Measurements from ENCODE around the gene TBC1D23.
"Not testable (repeated sequence)": the region's sequence is repeated elsewhere in the genome, so short reads cannot be mapped to it uniquely, and the experiment has no call there.

Gene TBC1D23

GRCh38 chr3:100260685-100261484, at the start of gene TBC1D23:
TBC1D23 (plus strand) TSS chr3:100260992; CDS start chr3:100261019, 27 bp downstream.
- DNase-seq (ENCODE audit: low spot score) = peak; percentile 98

GRCh38 chr3:100213891-100214573, 46.8 kb upstream of the TBC1D23 start:
- DNase-seq (ENCODE audit: low spot score) = no peak

- no peak for DNase-seq (ENCODE audit: low spot score)
Observed at GRCh38 chr3:100214574-100214964, 46.2 kb upstream of the TBC1D23 start.

DNA sequence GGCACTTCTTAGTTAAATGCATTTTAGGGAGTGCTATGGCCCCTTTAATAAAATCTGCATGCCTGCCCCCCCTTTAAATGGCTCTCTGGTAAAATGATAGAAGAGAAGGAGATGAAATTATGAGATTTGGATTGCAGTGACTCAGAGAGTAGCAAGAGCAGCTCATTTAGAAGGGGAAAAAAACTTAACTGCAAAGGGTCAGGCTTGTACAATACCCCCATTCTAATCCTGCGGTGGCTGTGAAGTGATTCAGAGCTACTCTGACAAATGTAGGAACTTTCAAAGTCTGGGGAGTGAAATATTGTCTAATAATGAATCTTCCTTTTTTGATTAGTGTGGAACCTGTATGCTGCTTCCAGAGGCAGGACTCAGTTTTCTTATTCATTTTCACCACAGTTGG, 44.1 kb upstream of the TBC1D23 start:
- no peak for DNase-seq (ENCODE audit: low spot score)

- no peak for DNase-seq (ENCODE audit: low spot score)
Observed at GRCh38 chr3:100221159-100221558, 39.6 kb upstream of the TBC1D23 start.

DNA sequence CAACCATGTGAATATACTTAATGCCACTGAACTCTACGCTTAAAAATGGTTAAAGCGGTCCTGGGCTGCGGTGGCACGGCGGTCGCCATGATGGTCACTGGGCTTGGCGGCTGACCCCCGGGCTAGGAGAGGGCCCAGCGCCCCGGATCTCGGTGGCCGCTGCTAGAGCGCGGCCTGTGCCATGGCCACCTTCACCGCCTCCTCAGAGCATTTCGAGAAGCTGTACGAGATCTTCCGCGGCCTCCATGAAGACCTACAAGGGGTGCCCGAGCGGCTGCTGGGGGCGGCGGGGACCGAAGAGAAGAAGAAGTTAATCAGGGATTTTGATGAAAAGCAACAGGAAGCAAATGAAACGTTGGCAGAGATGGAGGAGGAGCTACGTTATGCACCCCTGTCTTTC, 35.6 kb upstream of the TBC1D23 start:
- no peak for DNase-seq (ENCODE audit: low spot score)

DNA sequence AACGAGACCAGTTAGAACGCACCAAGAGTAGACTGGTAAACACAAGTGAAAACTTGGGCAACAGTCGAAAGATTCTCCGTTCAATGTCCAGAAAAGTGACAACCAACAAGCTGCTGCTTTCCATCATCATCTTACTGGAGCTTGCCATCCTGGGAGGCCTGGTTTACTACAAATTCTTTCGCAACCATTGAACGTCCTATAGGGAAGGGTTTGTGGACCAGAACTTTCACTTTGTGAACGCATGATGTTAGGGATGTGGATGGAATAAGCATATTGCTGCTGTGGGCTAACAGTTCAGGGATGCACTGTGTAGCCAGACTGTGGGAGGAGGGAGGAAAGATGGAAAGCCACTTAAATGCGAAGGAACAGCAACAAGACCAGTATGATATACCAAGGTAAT, 34.9 kb upstream of the TBC1D23 start:
- no peak for DNase-seq (ENCODE audit: low spot score)

DNA sequence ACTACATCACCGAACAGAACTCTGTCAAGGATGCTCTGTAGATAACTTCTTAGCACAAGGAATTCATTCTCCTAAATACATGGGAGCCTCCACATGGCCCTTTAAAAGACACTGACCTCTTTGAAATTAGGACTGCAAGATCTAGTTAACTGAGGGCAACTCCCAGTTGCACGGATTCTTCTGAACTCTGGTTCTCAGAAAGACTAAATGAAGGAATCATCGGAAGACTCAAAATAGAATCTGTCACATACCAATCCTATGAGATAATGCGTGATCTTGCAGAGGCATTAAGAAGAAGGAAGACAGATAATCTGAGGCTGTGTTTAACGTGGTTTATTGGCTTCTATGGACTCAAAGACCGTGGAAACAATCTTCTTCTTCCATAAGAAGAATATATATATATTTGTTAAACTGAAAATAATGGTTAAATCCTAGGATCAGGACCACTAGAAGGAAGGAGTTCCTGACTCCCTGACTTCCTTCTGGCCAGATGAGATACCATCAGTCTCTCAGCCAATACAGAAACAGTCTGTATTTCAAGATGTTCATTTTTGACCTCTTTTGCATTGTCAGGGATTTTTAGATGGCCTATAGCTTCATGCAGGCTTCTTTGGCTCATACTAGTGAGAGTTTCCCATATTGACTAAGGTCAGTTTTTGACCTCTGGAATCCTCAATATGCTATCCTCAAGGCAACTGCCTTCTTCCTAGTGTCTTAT, 33.9 kb upstream of the TBC1D23 start:
- DNase-seq (ENCODE audit: low spot score) = no peak

DNA sequence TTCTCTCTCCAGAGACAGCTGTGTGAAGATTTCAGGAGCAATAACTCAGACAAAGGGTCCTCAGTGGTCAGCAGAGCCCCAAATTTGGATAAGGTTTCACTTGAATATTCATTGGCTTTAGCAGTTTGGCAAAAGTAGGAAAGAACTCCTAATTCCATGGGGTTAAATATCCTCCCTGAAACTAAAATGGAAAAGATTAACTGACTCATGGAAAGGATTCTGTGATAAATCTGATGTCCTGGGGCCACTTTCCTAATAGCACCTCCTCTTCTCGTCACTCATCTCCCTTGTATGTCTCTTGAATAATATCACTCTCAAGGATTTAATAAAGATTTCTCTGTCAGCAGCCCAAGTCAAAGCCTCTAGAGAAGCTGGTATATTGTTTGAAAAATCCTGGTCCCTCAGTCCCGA, 33.3 kb upstream of the TBC1D23 start:
- no peak for DNase-seq (ENCODE audit: low spot score)

- no peak for DNase-seq (ENCODE audit: low spot score)
Observed at GRCh38 chr3:100228247-100228646, 32.5 kb upstream of the TBC1D23 start.

DNA sequence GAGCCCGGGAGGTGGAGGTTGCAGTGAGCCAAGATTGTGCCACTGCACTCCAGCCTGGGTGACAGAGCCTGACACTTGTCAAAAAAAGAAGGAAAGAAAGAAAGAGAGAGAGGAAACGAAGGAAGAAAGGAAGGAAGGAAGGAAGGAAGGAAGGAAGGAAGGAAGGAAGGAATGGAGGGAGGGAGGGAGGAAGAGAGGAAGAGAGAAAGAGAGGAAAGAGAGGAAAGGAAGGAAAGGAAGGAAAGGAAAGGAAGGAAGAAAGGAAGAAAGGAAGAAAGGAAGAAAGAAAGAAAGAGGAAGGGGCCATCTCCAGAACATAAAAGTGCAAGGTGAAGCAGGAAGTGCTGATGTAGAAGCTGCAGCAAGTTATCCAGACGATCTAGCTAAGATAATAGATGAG, 31.6 kb upstream of the TBC1D23 start:
- not testable (repeated sequence) for DNase-seq (ENCODE audit: low spot score)

GRCh38 chr3:100230710-100231109, 30.1 kb upstream of the TBC1D23 start:
- no peak for DNase-seq (ENCODE audit: low spot score)

DNA sequence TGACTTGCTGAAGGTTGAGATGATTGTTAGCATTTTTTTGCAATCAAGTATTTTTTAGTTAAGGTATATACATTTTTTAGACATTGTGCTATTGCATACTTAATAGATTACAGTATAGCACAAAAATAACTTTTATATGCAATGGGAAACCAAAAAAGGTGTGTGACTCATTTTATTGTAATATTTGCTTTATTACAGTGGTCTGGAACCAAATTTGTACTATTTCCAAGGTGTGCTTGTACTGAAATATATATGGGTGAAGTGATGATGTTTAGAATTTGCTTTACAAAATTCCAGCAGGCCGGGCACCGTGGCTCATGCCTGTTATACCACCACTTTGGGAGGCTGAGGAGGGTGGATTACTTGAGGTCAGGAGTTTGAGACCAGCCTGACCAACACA, 29.1 kb upstream of the TBC1D23 start:
- DNase-seq (ENCODE audit: low spot score) = no peak

- no peak for DNase-seq (ENCODE audit: low spot score)
Observed at GRCh38 chr3:100234364-100234763, 26.4 kb upstream of the TBC1D23 start.

- no peak for DNase-seq (ENCODE audit: low spot score)
Observed at GRCh38 chr3:100238599-100238998, 22.2 kb upstream of the TBC1D23 start.

DNA sequence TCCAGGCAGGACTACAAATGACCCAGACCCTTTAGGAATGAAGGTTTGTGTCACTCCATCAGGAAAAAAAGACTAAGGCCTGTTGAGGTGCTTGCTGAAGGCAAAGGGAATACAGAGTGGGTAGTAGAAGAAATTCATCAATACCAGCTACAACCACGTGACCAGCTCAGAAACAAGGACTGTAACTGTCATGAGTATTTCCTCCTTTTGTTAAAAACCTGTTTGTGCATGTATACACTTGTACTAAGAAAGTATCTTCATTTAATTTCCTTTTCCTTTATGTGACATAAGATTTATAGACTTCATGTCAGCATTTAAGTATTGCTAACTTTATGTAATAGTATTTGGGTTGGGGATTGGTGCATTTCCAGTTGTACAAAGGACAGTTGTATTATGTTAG, 18.3 kb upstream of the TBC1D23 start:
- DNase-seq (ENCODE audit: low spot score) = not testable (repeated sequence)

DNA sequence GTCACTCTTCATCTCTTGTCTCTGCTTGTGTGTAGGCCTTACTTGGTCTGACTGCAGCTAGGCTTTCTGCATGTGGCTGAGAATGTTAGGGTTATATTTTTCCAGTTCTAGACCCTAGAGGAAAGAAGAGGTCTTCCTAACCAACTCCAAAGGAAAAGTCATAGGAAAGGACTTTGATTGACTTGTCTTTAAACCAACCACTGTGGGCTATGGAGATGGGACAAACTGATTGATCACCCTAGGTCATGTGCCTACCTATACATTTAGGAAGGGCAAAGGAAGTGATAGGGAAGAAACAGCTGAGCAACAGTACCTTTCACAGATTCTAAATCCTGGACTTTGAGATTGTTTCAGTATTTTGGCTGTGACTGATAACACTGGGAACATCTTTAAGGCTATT, 16.5 kb upstream of the TBC1D23 start:
- no peak for DNase-seq (ENCODE audit: low spot score)

- DNase-seq (ENCODE audit: low spot score) = no peak
Observed at GRCh38 chr3:100245136-100245535, 15.7 kb upstream of the TBC1D23 start.

GRCh38 chr3:100245927-100246326, 14.9 kb upstream of the TBC1D23 start:
- no peak for DNase-seq (ENCODE audit: low spot score)

- DNase-seq (ENCODE audit: low spot score) = no peak
Observed at GRCh38 chr3:100246999-100247398, 13.8 kb upstream of the TBC1D23 start.

DNA sequence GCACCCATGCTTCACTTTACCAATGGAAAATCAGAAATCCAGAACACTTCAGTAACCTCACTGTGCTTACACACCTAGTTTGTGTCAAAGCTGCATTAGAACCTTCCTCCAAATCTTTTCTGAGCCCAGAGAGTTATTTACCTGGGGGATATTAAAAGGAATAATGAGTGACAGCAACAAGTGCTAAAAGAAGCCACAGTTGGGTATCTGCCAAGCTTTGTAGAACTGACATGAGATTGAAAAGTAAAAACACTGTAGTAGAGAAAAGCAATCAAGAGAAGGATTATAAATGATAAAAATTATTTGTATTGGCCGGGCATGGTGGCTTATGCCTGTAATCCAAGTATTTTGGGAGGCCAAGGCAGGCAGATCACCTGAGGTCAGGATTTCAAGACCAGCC, 8.8 kb upstream of the TBC1D23 start:
- DNase-seq (ENCODE audit: low spot score) = no peak

GRCh38 chr3:100254168-100254777, 6.5 kb upstream of the TBC1D23 start:
- peak; percentile 41 for DNase-seq (ENCODE audit: low spot score)
